HG03095 (cell line): ENCODE measurements around the gene GPR26.

Experiments
- ATAC-seq: cut with Tn5 transposase; IDR thresholded peaks from one replicate; pipeline ENCODE4 v1.9.1; 2021; ENCODE audit warnings: moderate library complexity; ENCODE audit not compliant: unreplicated experiment

GPR26 gene

GRCh38 chr10:123645615-123646014, 20.5 kb upstream of the GPR26 start:
- ATAC-seq, result no peak

- ATAC-seq, result no peak
Measured at GRCh38 chr10:123648595-123648994, 17.6 kb upstream of the GPR26 start.

- ATAC-seq, result no peak
Measured at GRCh38 chr10:123649676-123650075, 16.5 kb upstream of the GPR26 start.

- ATAC-seq, result no peak
Measured at GRCh38 chr10:123651421-123652047, 14.6 kb upstream of the GPR26 start.

DNA sequence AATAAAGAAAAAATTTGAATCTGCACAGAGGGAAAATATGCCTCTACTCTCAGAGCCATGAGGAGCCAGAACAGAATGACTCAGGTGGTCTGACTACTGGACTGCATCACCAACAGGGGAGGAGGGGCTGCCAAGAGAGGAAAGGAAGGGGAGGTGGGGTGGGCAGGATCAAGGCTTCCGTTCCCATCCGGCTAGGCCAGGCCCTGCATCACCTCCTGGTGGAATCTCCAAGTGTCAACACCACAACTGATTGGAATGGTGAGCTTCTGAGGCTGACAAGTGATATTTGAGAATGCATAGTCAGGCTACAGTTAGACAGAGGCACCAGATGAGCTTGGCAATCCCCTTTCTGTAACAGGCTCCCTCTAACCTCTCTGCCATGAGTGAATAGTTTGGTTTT, 10.4 kb upstream of the GPR26 start:
- ATAC-seq, result no peak

- no peak for ATAC-seq
Measured at GRCh38 chr10:123663522-123663921, 2.6 kb upstream of the GPR26 start.

- ATAC-seq, result no peak
Measured at GRCh38 chr10:123665491-123666286, 466 bp upstream of the GPR26 start.

DNA sequence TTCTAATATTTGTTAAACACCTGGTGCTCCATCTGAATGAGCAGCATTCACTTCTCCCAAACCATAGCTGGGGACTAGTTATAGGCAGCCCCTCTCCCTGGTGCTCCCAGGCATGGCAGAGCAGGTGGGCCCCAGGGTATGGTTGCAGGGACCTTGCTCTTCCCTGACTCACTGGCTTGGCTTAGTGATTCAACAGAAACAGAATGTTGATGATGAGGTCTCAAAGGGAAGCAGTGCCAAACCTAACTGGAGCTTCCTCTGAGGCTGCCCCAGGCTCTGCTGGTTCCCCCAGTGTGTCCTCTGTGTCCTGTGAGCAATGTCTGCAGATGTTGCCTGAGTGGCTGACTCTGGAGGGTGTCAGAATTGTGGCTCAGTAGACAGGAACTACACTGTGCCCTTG, 3.7 kb downstream of the GPR26 start:
- no peak for ATAC-seq

- no peak for ATAC-seq
Measured at GRCh38 chr10:123673198-123673597, 7.0 kb downstream of the GPR26 start.

- ATAC-seq, result no peak
Measured at GRCh38 chr10:123674741-123675140, 8.6 kb downstream of the GPR26 start.

GRCh38 chr10:123675811-123676210, 9.7 kb downstream of the GPR26 start:
- no peak for ATAC-seq

- no peak for ATAC-seq
Measured at GRCh38 chr10:123677556-123677955, 11.4 kb downstream of the GPR26 start.

- ATAC-seq, result no peak
Measured at GRCh38 chr10:123678376-123678775, 12.2 kb downstream of the GPR26 start.

DNA sequence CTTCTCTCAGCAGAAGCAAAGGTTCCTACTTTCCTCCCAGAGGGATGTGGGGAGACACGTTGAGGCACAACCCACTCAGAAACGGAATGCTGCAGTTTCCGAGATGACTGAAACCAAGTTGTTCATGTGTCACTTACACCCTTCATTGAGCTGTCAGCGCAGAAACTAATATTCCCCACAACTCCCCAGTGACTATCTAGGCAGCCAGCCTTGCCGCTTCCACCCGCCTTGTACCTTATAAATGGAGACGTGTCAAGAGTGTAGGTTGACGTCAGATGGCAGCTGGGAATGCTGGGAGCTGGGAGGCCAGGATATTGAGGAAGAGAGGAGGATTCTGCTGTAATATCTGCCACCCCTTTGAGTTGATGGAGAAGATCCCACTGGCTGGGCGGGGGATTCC, 15.1 kb downstream of the GPR26 start:
- no peak for ATAC-seq

DNA sequence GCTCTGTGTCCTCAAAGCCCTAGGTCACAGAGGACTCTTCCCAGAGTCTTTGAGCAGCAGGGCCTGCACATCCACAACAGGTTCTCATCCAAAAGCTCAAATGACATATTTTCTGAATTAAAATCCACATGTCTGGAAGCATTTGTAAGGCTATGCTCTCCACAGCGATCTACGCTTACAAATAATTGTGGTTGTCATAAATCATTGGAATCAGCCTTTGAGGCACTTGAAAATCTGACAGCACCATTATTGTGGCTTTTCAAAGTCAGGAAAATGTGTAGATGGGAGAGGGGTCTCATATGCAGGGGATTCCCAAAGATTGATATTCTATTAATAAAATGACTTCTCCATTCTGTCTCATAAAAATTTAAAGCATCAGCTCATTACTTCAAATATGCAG, 16.3 kb downstream of the GPR26 start:
- ATAC-seq, result no peak

- no peak for ATAC-seq
Measured at GRCh38 chr10:123683459-123683858, 17.3 kb downstream of the GPR26 start.

DNA sequence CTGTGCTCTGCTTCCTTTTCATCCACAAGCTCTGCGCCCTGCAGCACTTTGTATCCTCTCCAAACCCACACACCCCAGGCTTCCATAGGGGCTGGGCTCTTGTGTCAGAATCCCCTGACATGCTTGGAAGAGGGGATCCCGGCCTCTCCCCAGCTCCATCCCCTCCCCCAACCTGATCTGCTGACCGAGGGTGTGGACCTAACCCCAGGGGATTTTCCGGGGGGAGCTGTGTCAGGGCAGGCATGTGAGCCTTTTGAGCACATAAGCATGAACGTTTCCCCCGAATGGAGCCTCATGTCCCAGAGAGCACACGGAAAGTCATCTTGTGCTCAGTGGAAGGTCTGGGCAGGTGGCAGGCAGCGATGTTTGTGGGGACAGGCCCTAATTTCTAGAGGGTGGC, 17.7 kb downstream of the GPR26 start:
- ATAC-seq, result no peak

DNA sequence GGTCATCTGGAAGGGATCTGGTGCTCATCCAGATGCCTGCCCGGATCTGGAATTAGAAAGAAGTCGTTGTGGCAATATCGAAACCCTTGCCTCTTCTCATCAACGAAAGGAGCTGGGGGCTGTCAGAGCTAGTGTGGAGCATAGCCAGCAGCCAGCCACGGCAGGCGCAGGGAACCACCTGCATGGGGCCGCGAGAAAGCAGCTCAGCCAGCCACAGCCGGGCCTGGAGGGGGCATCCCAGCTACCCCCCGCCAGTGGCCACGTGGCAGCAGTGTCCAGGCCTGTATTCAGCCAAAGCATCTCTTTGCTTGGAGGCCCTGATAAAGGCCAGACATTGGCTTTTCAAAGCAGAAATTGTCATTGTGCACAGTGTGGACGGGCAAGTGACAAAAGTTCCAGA, 19.1 kb downstream of the GPR26 start:
- no peak for ATAC-seq

DNA sequence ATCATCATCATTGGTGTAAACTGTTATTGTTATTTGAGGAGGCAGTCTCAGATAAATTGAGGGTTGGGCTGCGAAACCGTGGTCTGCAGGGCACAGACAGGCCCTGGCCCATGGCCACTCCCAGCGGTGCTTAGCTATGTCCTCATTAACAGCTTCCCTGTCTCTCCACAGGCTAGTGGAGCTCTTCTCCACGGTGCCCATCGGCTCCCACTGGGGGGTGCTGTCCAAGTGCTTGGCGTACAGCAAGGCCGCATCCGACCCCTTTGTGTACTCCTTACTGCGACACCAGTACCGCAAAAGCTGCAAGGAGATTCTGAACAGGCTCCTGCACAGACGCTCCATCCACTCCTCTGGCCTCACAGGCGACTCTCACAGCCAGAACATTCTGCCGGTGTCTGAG, 21.6 kb downstream of the GPR26 start:
- ATAC-seq, result no peak

DNA sequence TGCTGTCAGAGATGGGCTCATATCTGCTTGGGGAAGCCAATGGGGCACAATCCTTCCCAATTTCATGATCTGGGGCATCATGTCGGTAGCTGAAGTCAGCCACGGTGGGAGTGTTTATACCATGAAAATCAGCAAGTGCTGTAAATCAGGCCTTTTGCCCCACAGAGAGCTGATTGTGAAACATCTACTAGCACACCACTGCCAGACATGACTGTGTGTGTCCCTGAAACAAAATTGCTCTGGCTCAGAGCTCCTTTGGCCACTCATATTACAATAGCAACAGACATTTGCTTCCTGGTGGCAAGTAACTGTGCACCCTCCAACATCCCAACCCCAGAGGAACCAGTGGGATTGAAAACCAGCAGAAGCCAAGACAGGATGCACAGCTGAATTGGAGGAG, 23.7 kb downstream of the GPR26 start:
- ATAC-seq, result no peak

DNA sequence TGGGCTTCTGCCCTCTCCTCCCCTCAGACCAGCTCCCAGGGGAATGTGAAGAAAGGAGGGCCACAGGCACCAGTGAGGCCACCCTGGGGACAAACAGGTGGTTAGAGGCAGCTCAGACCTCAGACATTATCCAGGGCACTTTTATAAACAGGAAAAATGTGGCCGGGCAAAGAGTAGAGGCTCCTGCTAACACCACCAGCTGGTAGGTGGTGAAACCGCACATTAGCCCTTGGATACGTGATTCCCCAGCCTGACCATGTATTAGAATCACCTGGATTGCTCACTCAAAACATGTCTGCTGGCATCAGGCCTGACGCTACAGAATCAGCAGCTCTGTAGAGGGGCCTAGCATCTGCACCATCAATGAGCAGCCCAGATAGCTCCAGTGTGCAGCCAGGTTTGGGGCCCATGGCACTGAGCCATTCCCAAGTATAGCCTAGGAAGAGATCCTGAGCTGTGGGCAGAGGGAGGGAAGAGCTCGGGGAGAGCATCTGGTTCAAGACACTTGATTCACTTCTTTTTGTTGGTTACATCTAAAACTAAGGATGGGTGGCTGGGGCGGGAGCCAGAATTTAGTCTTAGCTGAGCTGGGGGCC, 37.1 kb downstream of the GPR26 start:
- no peak for ATAC-seq

GRCh38 chr10:123704076-123704475, 37.9 kb downstream of the GPR26 start:
- ATAC-seq, result no peak
